Spleen (tissue), 11 donors: ENCODE data around the gene CNGA2. TPM values are rescaled to one million over a fixed set of nuclear protein-coding genes. Genes with fewer than 3 reads are reported as not detected.

ENCODE experiments used
- DNase-seq: peaks from one replicate; pipeline ENCODE4 v3.0.0-alpha.2; 2020
- H3K27ac ChIP-seq, 8 donors: fragments of 200-600 bp; sonication (generic) in 7 of 8; 1 replicate in 4 of 8; 2 replicates in 4 of 8; pipeline versions ENCODE4 v1.5.0 to v1.8.0; 2016 to 2021; ENCODE audit warnings: inconsistent platforms in 4 of 8, mild to moderate bottlenecking in 4 of 8, moderate library complexity in 1 of 8
- H3K27me3 ChIP-seq, 7 donors: fragments of 200-600 bp; sonication (generic) in 6 of 7; replicated peaks in 1 of 7; 1 replicate in 4 of 7; 2 replicates in 3 of 7; pipeline versions ENCODE4 v1.5.0 to v1.8.0; 2016 to 2021; ENCODE audit warnings: inconsistent platforms in 3 of 7, mild to moderate bottlenecking in 1 of 7
- H3K36me3 ChIP-seq, 6 donors: fragments of 200-600 bp; sonication (generic) in 5 of 6; 1 replicate in 4 of 6; 2 replicates in 2 of 6; pipeline versions ENCODE4 v1.5.0 to v1.8.0; 2016 to 2021; ENCODE audit warnings: inconsistent platforms in 2 of 6
- H3K4me1 ChIP-seq, 6 donors: fragments of 200-600 bp; sonication (generic) in 5 of 6; 1 replicate in 3 of 6; 2 replicates in 3 of 6; pipeline versions ENCODE4 v1.5.0 to v1.8.0; 2016 to 2021; ENCODE audit warnings: inconsistent platforms in 3 of 6
- H3K4me3 ChIP-seq, 8 donors: fragments of 200-600 bp; sonication (generic) in 7 of 8; 1 replicate in 4 of 8; 2 replicates in 4 of 8; pipeline versions ENCODE4 v1.5.0 to v1.8.0; 2016 to 2021; ENCODE audit warnings: inconsistent platforms in 4 of 8, mild to moderate bottlenecking in 4 of 8, moderate library complexity in 2 of 8
- H3K9me3 ChIP-seq, 8 donors: fragments of 200-600 bp; sonication (generic) in 7 of 8; 1 replicate in 4 of 8; 2 replicates in 4 of 8; pipeline versions ENCODE4 v1.5.0 to v1.8.0; 2016 to 2021; ENCODE audit warnings: inconsistent platforms in 4 of 8
- CTCF ChIP-seq, 11 experiments: fragments of 200-600 bp in 7 of 11; fragments of 450-650 bp in 4 of 11; sonication (generic) in 4 of 11; IDR thresholded peaks in 8 of 11; conservative IDR thresholded peaks in 3 of 11; 1 replicate in 7 of 11; 2 replicates in 4 of 11; pipeline versions ENCODE4 v1.4.0 to v1.8.0; 2016 to 2021; ENCODE audit warnings: antibody characterized with exemption in 11 of 11, inconsistent platforms in 4 of 11, mild to moderate bottlenecking in 1 of 11
- POLR2A ChIP-seq, 3 donors: fragments of 450-650 bp; IDR thresholded peaks; one replicate each; pipeline ENCODE4 v1.5.1; 2017; ENCODE audit warnings: antibody characterized with exemption in 3 of 3, mild to moderate bottlenecking in 1 of 3
- POLR2AphosphoS5 ChIP-seq, 3 donors: sonication (generic); formaldehyde crosslinking; IDR thresholded peaks; one replicate each; pipeline ENCODE4 v1.5.1; 2017; ENCODE audit warnings: antibody characterized with exemption in 3 of 3
- WGBS, 5 donors: extraction: QIAGEN DNeasy Blood & Tissue Kit in 3 of 5; methylation state at CpG; one replicate each; pipeline versions ENCODE4 v1.1.5 to v1.1.7; 2013 to 2018; 5-methylcytosine and 5-hydroxymethylcytosine counted together
- intact Hi-C: fragments of 100-400 bp; cut with DNase I; formaldehyde crosslinking; loops from one replicate; pipeline ENCODE4 v1.15.0; 2023; ENCODE audit warnings: low total_unique reads
- polyA plus RNA-seq, 3 donors: library from polyadenylated mRNA; stranded (reverse); fragments of 200-250 nt; gene quantifications; one replicate each; pipeline ENCODE4 v1.2.1, GENCODE V29; 2013
- total RNA-seq, 7 donors: library from RNA; depleted of rRNA in 3 of 7; stranded (reverse); fragments of >200 nt in 3 of 7; fragmentation: NEBNext Ultra II Directional in 4 of 7; extraction: Animal tissue kit (Norgen Biotek cat#: 25700) in 4 of 7; gene quantifications; one replicate each; pipeline versions ENCODE4 v1.1.0 to v1.2.1, GENCODE V29; 2016 to 2021
- donor health status: healthy with polysubstance abuse.
- donor health status: DM: no; HTN: no; CAD: no; lungs with moderate emphysema.
- donor health status: DM: no; HTN: no; CAD: no.
- donor health status: Bipolar disorder and iron deficiency.
- donor health status: healthy.
- donor health status: DM: no; HTN: no; CAD: no.
- donor health status: DM: yes; HTN: yes; CAD: no.

The CNGA2 gene
- total and polyA plus RNA-seq, 10 donors = not detected

- TF ChIP-seq CTCF (IDR thresholded peaks at IDR 0.05 in 8 of 11, conservative IDR thresholded peaks at IDR 0.05 in 3 of 11) (no peak), POLR2A (IDR thresholded peaks at IDR 0.05) (no peak), POLR2AphosphoS5 (IDR thresholded peaks at IDR 0.05) (no peak)
- DNase-seq = no peak
These were observed 31.1 kb upstream of the CNGA2 start for GRCh38 chrX:151703487-151703886.

GRCh38 chrX:151704041-151704663 is 30.4 kb upstream of the CNGA2 start:
- WGBS, 5 donors = 67 to 74% (median 69%) methylated on average over 13 of the region's 13 CpGs
- Histone ChIP-seq H3K4me1 (no peaks in the 10 kb centered on the region), H3K9me3 (no peaks in the 10 kb centered on the region), H3K36me3 (no peaks in the 10 kb centered on the region), H3K4me3 (no peak overlapping the region), H3K27ac (peak overlapping the region in 3 of 8 donors; percentile 33 to 43 (median 39)), H3K27me3 (peaks cover 0 to 9% (median 0%) of the 10 kb centered on the region in 7 donors)
- no peak for DNase-seq
- intact Hi-C loops = no loop called here
- TF ChIP-seq POLR2A (IDR thresholded peaks at IDR 0.05) (no peak), CTCF (IDR thresholded peaks at IDR 0.05 in 8 of 11, conservative IDR thresholded peaks at IDR 0.05 in 3 of 11) (no peak), POLR2AphosphoS5 (IDR thresholded peaks at IDR 0.05) (no peak)

More at GRCh38 chrX:151703487-151703886, 31.1 kb upstream of the CNGA2 start:
- intact Hi-C loops = no loop called here
- H3K27ac ChIP-seq = no peak overlapping the region
- H3K4me3 ChIP-seq = no peak overlapping the region
- no peaks in the 10 kb centered on the region for H3K9me3 ChIP-seq
- no peaks in the 10 kb centered on the region for H3K4me1 ChIP-seq
- no peaks in the 10 kb centered on the region for H3K36me3 ChIP-seq
- peaks cover 0 to 9% (median 0%) of the 10 kb centered on the region in 7 donors for H3K27me3 ChIP-seq
- 46 to 68% (median 64%) methylated on average over 3 to 7 of the region's 7 CpGs for WGBS, 5 donors

GRCh38 chrX:151708821-151709220 is 25.7 kb upstream of the CNGA2 start:
- TF ChIP-seq POLR2A (IDR thresholded peaks at IDR 0.05) (no peak), POLR2AphosphoS5 (IDR thresholded peaks at IDR 0.05) (no peak), CTCF (IDR thresholded peaks at IDR 0.05 in 8 of 11, conservative IDR thresholded peaks at IDR 0.05 in 3 of 11) (no peak)
- 79 to 97% (median 87%) methylated on average over 7 of the region's 7 CpGs for WGBS, 5 donors
- no peak overlapping the region for H3K27ac ChIP-seq
- H3K4me3 ChIP-seq = no peak overlapping the region
- intact Hi-C loops = no loop called here
- peaks cover 0 to 9% (median 0%) of the 10 kb centered on the region in 7 donors for H3K27me3 ChIP-seq
- H3K4me1 ChIP-seq = no peaks in the 10 kb centered on the region
- H3K36me3 ChIP-seq = no peaks in the 10 kb centered on the region
- DNase-seq = no peak
- no peaks in the 10 kb centered on the region for H3K9me3 ChIP-seq

GRCh38 chrX:151710457-151710856 is 24.1 kb upstream of the CNGA2 start:
- H3K4me1 ChIP-seq = no peaks in the 10 kb centered on the region
- WGBS, 5 donors = 45 to 75% (median 58%) methylated on average over 2 of the region's 2 CpGs
- H3K36me3 ChIP-seq = no peaks in the 10 kb centered on the region
- no peak for DNase-seq
- no peak overlapping the region for H3K4me3 ChIP-seq
- peaks cover 0 to 9% (median 0%) of the 10 kb centered on the region in 7 donors for H3K27me3 ChIP-seq
- TF ChIP-seq POLR2A (IDR thresholded peaks at IDR 0.05) (no peak), CTCF (IDR thresholded peaks at IDR 0.05 in 8 of 11, conservative IDR thresholded peaks at IDR 0.05 in 3 of 11) (no peak), POLR2AphosphoS5 (IDR thresholded peaks at IDR 0.05) (no peak)
- intact Hi-C loops = no loop called here
- H3K27ac ChIP-seq = no peak overlapping the region
- H3K9me3 ChIP-seq = no peaks in the 10 kb centered on the region
